Smooth muscle cell of the umbilical artery (primary cell): ENCODE data around the gene KAT6B. TPM values are rescaled to one million over a fixed set of nuclear protein-coding genes. Genes with fewer than 3 reads are reported as not detected.

ENCODE experiments used
- total RNA-seq: library from RNA; depleted of rRNA; stranded (reverse); fragments of >200 nt; gene quantifications from 2 replicates; pipeline ENCODE4 v1.2.3, GENCODE V29; 2014

KAT6B gene
- total RNA-seq = 23.8 and 24.2 TPM in 2 replicates

GRCh38 chr10:74826142-74827044 is at the start of gene KAT6B:
Gene KAT6B, plus strand, starts transcription at chr10:74826600. Its CDS starts 16,258 bp downstream, at chr10:74842858.

